Measurements from ENCODE around the gene FAM210A. TPM values are rescaled to one million over a fixed set of nuclear protein-coding genes. Genes with fewer than 3 reads are reported as not detected.

Gene FAM210A
- total and polyA plus RNA-seq, 9 of the 15 experiments (the other 6 are each of a cell fraction or from before 2014, with no cell fraction given) = 8.3 to 41.7 (median 19.1) TPM

DNA sequence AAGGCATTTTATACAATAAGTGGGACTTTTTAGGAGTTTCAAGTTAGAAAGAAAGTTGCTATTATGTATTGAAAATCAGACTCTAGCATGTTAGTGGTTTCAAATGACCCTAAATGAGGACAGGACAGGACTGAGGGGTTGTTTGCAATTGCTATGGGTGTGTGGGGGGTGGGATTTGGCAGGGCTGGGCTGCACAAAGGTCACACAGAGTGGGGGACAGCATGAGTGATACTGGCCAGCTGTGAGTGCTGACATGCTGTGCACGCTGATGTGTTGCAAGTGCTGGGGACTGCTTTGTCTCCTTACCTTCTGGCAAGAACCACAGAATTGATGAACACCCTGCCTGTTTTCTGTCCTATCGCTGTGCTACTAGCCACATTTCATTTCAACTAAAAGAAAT, 29.9 kb upstream of the FAM210A start:
- H3K79me2 ChIP-seq (ENCODE audit: control insufficient read depth, insufficient read depth, low read length) = no peaks in the 10 kb centered on the region
- WGBS (ENCODE audit: insufficient coverage, low coverage, missing lambda C conversion rate) = 89% methylated on average over 2 of the region's 2 CpGs
- POLR2A ChIA-PET = no interaction called here
- FAIRE-seq = no peak
- H3K9ac ChIP-seq (ENCODE audit: insufficient read depth in 1 of 2, low read depth in 2 of 2, low read length in 2 of 2) = no peak overlapping the region
- no peak overlapping the region for H3K4me2 ChIP-seq (ENCODE audit: insufficient read depth, low read length)
- no TSS peak for BruUV-seq (replicated peaks)
- intact Hi-C loops (cut with micrococcal nuclease) (no loop called here), in situ Hi-C loops (cut with MboI) (no loop called here)
- no peaks in the 10 kb centered on the region for H3K9me3 ChIP-seq (replicated peaks; ENCODE audit: control insufficient read depth, insufficient read depth, low read depth, low read length)
- H4K20me1 ChIP-seq (replicated peaks; ENCODE audit: control insufficient read depth, insufficient read depth, low read length) = no peaks in the 10 kb centered on the region
- TF ChIP-seq ASH1L (IDR thresholded peaks at IDR 0.05; ENCODE audit: borderline replicate concordance, low read depth, partially characterized antibody) (no peak), ZNF507 (tag; conservative IDR thresholded peaks at IDR 0.05) (no peak), PHF21A (IDR thresholded peaks at IDR 0.05; ENCODE audit: borderline replicate concordance, low read depth) (no peak), SP1 (CRISPR knock-in tag; IDR thresholded peaks at IDR 0.05) (no peak), STAT5A (IDR thresholded peaks at IDR 0.05; ENCODE audit: borderline replicate concordance, low read length) (no peak), HDAC2 (IDR thresholded peaks at IDR 0.05) (no peak), PHTF2 (CRISPR knock-in tag; IDR thresholded peaks at IDR 0.05) (no peak), ZNF282 (CRISPR knock-in tag; IDR thresholded peaks at IDR 0.05) (no peak), SREBF2 (CRISPR knock-in tag; IDR thresholded peaks at IDR 0.05) (no peak), RUNX1 (IDR thresholded peaks at IDR 0.05; ENCODE audit: low read depth) (no peak)
- TF ChIP-seq, protein P1, sequence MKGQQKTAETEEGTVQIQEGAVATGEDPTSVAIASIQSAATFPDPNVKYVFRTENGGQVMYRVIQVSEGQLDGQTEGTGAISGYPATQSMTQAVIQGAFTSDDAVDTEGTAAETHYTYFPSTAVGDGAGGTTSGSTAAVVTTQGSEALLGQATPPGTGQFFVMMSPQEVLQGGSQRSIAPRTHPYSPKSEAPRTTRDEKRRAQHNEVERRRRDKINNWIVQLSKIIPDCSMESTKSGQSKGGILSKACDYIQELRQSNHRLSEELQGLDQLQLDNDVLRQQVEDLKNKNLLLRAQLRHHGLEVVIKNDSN (CRISPR knock-in tag; IDR thresholded peaks at IDR 0.05) = no peak
- TF ChIP-seq, protein P2, sequence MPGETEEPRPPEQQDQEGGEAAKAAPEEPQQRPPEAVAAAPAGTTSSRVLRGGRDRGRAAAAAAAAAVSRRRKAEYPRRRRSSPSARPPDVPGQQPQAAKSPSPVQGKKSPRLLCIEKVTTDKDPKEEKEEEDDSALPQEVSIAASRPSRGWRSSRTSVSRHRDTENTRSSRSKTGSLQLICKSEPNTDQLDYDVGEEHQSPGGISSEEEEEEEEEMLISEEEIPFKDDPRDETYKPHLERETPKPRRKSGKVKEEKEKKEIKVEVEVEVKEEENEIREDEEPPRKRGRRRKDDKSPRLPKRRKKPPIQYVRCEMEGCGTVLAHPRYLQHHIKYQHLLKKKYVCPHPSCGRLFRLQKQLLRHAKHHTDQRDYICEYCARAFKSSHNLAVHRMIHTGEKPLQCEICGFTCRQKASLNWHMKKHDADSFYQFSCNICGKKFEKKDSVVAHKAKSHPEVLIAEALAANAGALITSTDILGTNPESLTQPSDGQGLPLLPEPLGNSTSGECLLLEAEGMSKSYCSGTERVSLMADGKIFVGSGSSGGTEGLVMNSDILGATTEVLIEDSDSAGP (CRISPR knock-in tag; IDR thresholded peaks at IDR 0.05) = no peak
- TF ChIP-seq, protein P3, sequence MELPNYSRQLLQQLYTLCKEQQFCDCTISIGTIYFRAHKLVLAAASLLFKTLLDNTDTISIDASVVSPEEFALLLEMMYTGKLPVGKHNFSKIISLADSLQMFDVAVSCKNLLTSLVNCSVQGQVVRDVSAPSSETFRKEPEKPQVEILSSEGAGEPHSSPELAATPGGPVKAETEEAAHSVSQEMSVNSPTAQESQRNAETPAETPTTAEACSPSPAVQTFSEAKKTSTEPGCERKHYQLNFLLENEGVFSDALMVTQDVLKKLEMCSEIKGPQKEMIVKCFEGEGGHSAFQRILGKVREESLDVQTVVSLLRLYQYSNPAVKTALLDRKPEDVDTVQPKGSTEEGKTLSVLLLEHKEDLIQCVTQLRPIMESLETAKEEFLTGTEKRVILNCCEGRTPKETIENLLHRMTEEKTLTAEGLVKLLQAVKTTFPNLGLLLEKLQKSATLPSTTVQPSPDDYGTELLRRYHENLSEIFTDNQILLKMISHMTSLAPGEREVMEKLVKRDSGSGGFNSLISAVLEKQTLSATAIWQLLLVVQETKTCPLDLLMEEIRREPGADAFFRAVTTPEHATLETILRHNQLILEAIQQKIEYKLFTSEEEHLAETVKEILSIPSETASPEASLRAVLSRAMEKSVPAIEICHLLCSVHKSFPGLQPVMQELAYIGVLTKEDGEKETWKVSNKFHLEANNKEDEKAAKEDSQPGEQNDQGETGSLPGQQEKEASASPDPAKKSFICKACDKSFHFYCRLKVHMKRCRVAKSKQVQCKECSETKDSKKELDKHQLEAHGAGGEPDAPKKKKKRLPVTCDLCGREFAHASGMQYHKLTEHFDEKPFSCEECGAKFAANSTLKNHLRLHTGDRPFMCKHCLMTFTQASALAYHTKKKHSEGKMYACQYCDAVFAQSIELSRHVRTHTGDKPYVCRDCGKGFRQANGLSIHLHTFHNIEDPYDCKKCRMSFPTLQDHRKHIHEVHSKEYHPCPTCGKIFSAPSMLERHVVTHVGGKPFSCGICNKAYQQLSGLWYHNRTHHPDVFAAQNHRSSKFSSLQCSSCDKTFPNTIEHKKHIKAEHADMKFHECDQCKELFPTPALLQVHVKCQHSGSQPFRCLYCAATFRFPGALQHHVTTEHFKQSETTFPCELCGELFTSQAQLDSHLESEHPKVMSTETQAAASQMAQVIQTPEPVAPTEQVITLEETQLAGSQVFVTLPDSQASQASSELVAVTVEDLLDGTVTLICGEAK (IDR thresholded peaks at IDR 0.05) = no peak
- TF ChIP-seq, protein P3 (CRISPR knock-in tag; IDR thresholded peaks at IDR 0.05) = no peak
- DNase-seq (ENCODE audit: extremely low read depth in 1 of 4, low spot score in 3 of 4) = no peak
- H3K27me3 ChIP-seq (ENCODE audit: control insufficient read depth in 2 of 2, insufficient read depth in 2 of 2, low read length in 2 of 2) = no peaks in the 10 kb centered on the region
- H3K27ac ChIP-seq (ENCODE audit: extremely low read depth, low read depth, low read length) = no peak overlapping the region
- ATAC-seq = no peak
- H2AFZ ChIP-seq (ENCODE audit: low read depth, low read length) = no peak overlapping the region
- peaks cover 50% of the 10 kb centered on the region for H3K36me3 ChIP-seq (ENCODE audit: control insufficient read depth, insufficient read depth, low read length)
- CTCF ChIA-PET (ENCODE audit: low intra/inter-chr PET ratio) = no interaction called here
- no peak overlapping the region for H3K4me3 ChIP-seq
- H3K9me1 ChIP-seq (ENCODE audit: control insufficient read depth, insufficient read depth, low read length) = no peaks in the 10 kb centered on the region
- H3K4me1 ChIP-seq (replicated peaks in 1 of 2; ENCODE audit: control insufficient read depth in 2 of 2, insufficient read depth in 2 of 2, low read length in 2 of 2) = no peaks in the 10 kb centered on the region

Data from K562 (cell line).